ENCODE data around the gene PTP4A2. TPM values are rescaled to one million over a fixed set of nuclear protein-coding genes. Genes with fewer than 3 reads are reported as not detected.

PTP4A2 gene
- total RNA-seq, 2 experiments from 2014 or later: 409 to 419 TPM

GRCh38 chr1:31870086-31870736 lies 68.0 kb downstream of the PTP4A2 start:
- POLR2A ChIA-PET: interaction anchor here (0.9 kb wide), 1 partner anchor 42 kb away, joined by 3 read pairs; no protein-coding TSS in a partner anchor
- CTCF ChIA-PET: interaction anchor here (0.6 to 1.7 kb wide), 6 partner anchors 11 to 94 kb away, joined by 3 to 7 read pairs (median 4); no protein-coding TSS in a partner anchor

GRCh38 chr1:31869449-31869848 lies 68.7 kb downstream of the PTP4A2 start:
- Mint-ChIP-seq H3K9me3 (ENCODE audit: insufficient read depth) (peaks cover 5% of the 10 kb centered on the region), H3K4me1 (ENCODE audit: low read depth) (peaks cover 35% of the 10 kb centered on the region), H3K4me3 (no peak overlapping the region), H3K36me3 (ENCODE audit: low read depth) (peaks cover 8% of the 10 kb centered on the region), H3K27me3 (ENCODE audit: low read depth) (no peaks in the 10 kb centered on the region), H3K27ac (no peak overlapping the region)
- CTCF ChIA-PET: interaction anchor here (0.6 to 1.7 kb wide), 2 partner anchors 54 to 80 kb away, joined by 4 to 7 read pairs; no protein-coding TSS in a partner anchor
- ATAC-seq (no peak), DNase-seq (no peak)
- POLR2A ChIA-PET: no interaction called here

More at GRCh38 chr1:31870086-31870736, 68.0 kb downstream of the PTP4A2 start:
- Mint-ChIP-seq H3K27ac (no peak overlapping the region), H3K27me3 (ENCODE audit: low read depth) (no peaks in the 10 kb centered on the region), H3K4me1 (ENCODE audit: low read depth) (peaks cover 35% of the 10 kb centered on the region), H3K4me3 (no peak overlapping the region), H3K36me3 (ENCODE audit: low read depth) (peaks cover 8% of the 10 kb centered on the region), H3K9me3 (ENCODE audit: insufficient read depth) (peaks cover 5% of the 10 kb centered on the region)
- DNase-seq (no peak), ATAC-seq (no peak)

GRCh38 chr1:31868862-31869261 lies 69.3 kb downstream of the PTP4A2 start:
- no peak for DNase-seq
- ChIA-PET CTCF (no interaction called here), POLR2A (no interaction called here)
- Mint-ChIP-seq H3K27ac (no peak overlapping the region), H3K27me3 (ENCODE audit: low read depth) (no peaks in the 10 kb centered on the region), H3K9me3 (ENCODE audit: insufficient read depth) (peaks cover 5% of the 10 kb centered on the region), H3K4me1 (ENCODE audit: low read depth) (peaks cover 34% of the 10 kb centered on the region), H3K4me3 (no peak overlapping the region), H3K36me3 (ENCODE audit: low read depth) (peaks cover 8% of the 10 kb centered on the region)
- no peak for ATAC-seq

GRCh38 chr1:31867546-31867945 lies 70.6 kb downstream of the PTP4A2 start:
- Mint-ChIP-seq H3K27ac (no peak overlapping the region), H3K4me3 (no peak overlapping the region), H3K36me3 (ENCODE audit: low read depth) (peaks cover 2% of the 10 kb centered on the region), H3K9me3 (ENCODE audit: insufficient read depth) (no peaks in the 10 kb centered on the region), H3K27me3 (ENCODE audit: low read depth) (no peaks in the 10 kb centered on the region), H3K4me1 (ENCODE audit: low read depth) (peaks cover 22% of the 10 kb centered on the region)
- DNase-seq (no peak), ATAC-seq (no peak)
- ChIA-PET CTCF (no interaction called here), POLR2A (no interaction called here)

DNA sequence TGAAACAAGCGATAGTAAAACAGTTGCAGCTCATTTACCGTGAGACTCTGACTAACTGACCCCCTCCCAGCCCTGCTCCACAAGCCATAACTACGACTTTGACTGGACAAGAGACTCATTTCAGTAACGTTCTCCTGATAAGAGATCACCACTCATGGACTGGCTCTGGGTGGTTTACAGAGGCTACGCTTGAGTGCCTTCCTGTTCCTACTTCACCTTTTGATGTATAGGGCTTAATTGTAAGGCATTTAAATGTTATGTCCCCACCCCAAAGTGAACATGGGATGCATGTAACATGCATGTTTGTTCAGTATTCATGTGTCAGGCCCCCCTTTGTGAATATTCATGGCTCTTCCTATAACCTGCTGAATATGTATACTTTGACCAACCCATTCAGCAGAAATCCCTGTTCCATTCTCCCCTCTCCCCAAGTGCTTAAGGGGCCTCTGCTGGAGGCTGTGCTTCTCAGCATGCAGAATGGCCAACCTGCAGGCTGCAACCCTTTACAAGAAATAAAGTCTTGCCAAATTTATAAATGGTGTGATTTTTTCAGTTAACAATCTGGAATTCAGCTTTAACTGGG lies 71.6 kb downstream of the PTP4A2 start:
- Mint-ChIP-seq H3K27me3 (ENCODE audit: low read depth) (no peaks in the 10 kb centered on the region), H3K4me1 (ENCODE audit: low read depth) (peaks cover 17% of the 10 kb centered on the region), H3K36me3 (ENCODE audit: low read depth) (no peaks in the 10 kb centered on the region), H3K4me3 (no peak overlapping the region), H3K9me3 (ENCODE audit: insufficient read depth) (no peaks in the 10 kb centered on the region), H3K27ac (no peak overlapping the region)
- DNase-seq: no peak
- ChIA-PET POLR2A (no interaction called here), CTCF (interaction anchor here (0.7 kb wide), 1 partner anchor 44 kb away, joined by 4 read pairs; no protein-coding TSS in a partner anchor)
- ATAC-seq: no peak

DNA sequence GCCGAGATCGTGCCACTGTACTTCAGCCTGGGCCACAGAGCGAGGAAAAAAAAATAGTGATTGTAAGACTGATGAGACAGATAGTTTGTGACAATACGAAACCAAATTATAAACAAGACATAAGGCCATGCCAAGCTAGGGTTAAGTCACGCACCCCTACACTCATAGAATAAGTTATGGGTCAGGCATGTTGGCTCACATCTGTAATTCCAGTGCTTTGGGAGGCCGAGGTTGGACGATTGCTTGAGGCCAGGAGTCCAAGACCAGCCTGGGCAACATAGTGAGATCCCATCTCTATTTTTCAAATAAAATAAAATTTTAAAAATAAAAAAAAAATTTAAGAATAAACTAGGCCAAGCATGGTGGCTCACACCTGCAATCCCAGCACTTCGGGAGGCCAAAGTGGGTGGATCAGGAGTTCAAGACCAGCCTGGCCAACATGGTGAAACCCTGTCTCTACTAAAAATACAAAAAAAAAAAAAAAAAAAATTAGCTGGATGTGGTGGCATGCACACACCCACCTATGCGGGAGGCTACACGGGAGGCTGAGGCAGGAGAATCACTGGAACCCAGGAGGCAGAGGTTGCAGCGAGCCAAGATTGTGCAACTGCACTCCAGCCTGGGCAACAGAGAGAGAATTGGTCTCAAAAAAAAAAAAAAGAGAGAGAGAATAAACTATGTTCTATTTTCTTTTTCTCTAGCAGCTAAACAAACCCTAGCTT lies 72.3 kb downstream of the PTP4A2 start:
- no peaks in the 10 kb centered on the region for H3K27me3 Mint-ChIP-seq (ENCODE audit: low read depth)
- H3K4me3 Mint-ChIP-seq: no peak overlapping the region
- CTCF ChIA-PET: interaction anchor here (0.7 kb wide), 1 partner anchor 43 kb away, joined by 4 read pairs; no protein-coding TSS in a partner anchor
- POLR2A ChIA-PET: no interaction called here
- H3K36me3 Mint-ChIP-seq (ENCODE audit: low read depth): no peaks in the 10 kb centered on the region
- H3K4me1 Mint-ChIP-seq (ENCODE audit: low read depth): peaks cover 16% of the 10 kb centered on the region
- no peaks in the 10 kb centered on the region for H3K9me3 Mint-ChIP-seq (ENCODE audit: insufficient read depth)
- no peak overlapping the region for H3K27ac Mint-ChIP-seq
- ATAC-seq: no peak
- DNase-seq: no peak

GRCh38 chr1:31862071-31862470 lies 76.1 kb downstream of the PTP4A2 start:
- DNase-seq (no peak), ATAC-seq (no peak)
- no peaks in the 10 kb centered on the region for H3K27me3 Mint-ChIP-seq (ENCODE audit: low read depth)
- H3K4me3 Mint-ChIP-seq: no peak overlapping the region
- H3K9me3 Mint-ChIP-seq (ENCODE audit: insufficient read depth): no peaks in the 10 kb centered on the region
- no peak overlapping the region for H3K27ac Mint-ChIP-seq
- no peaks in the 10 kb centered on the region for H3K36me3 Mint-ChIP-seq (ENCODE audit: low read depth)
- ChIA-PET POLR2A (no interaction called here), CTCF (no interaction called here)
- peaks cover 7% of the 10 kb centered on the region for H3K4me1 Mint-ChIP-seq (ENCODE audit: low read depth)

- ChIA-PET CTCF (interaction anchor here (0.8 kb wide), 1 partner anchor 97 kb away, joined by 3 read pairs; no protein-coding TSS in a partner anchor), POLR2A (no interaction called here)
- Mint-ChIP-seq H3K4me3 (no peak overlapping the region), H3K27me3 (ENCODE audit: low read depth) (no peaks in the 10 kb centered on the region), H3K36me3 (ENCODE audit: low read depth) (no peaks in the 10 kb centered on the region), H3K27ac (no peak overlapping the region), H3K9me3 (ENCODE audit: insufficient read depth) (no peaks in the 10 kb centered on the region), H3K4me1 (ENCODE audit: low read depth) (peaks cover 1% of the 10 kb centered on the region)
- ATAC-seq (no peak), DNase-seq (no peak)
These were observed 76.8 kb downstream of the PTP4A2 start for GRCh38 chr1:31861346-31861745.

DNA sequence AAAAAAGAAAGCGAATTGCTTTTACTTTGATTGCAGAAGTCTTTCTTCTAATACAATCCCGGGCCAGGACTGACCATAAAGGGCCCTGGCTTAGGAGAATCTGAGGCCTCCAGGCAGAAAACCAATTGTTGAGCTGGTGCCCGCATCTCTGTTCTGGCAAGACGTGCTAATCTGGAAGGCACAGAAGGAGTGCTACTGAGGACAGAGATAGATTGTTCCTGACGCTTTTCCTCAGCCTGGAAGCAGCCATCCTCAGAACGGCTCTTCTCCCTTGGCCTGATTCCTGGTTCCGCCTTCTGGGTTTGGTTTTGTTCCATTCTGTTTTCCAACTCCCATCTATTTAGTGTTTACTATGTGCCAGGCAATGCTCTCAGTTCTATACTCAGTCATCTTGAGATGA lies 77.6 kb downstream of the PTP4A2 start:
- ATAC-seq (no peak), DNase-seq (no peak)
- H3K9me3 Mint-ChIP-seq (ENCODE audit: insufficient read depth): no peaks in the 10 kb centered on the region
- H3K36me3 Mint-ChIP-seq (ENCODE audit: low read depth): no peaks in the 10 kb centered on the region
- POLR2A ChIA-PET: interaction anchor here (0.5 kb wide), 1 partner anchor 98 kb away, joined by 4 read pairs; no protein-coding TSS in a partner anchor
- CTCF ChIA-PET: interaction anchor here (0.8 to 1.5 kb wide), 2 partner anchors 97 to 103 kb away, joined by 3 to 4 read pairs; no protein-coding TSS in a partner anchor
- H3K27me3 Mint-ChIP-seq (ENCODE audit: low read depth): no peaks in the 10 kb centered on the region
- H3K4me1 Mint-ChIP-seq (ENCODE audit: low read depth): no peaks in the 10 kb centered on the region
- H3K27ac Mint-ChIP-seq: no peak overlapping the region
- no peak overlapping the region for H3K4me3 Mint-ChIP-seq

GRCh38 chr1:31859719-31860118 lies 78.4 kb downstream of the PTP4A2 start:
- H3K27me3 Mint-ChIP-seq (ENCODE audit: low read depth): no peaks in the 10 kb centered on the region
- POLR2A ChIA-PET: no interaction called here
- CTCF ChIA-PET: interaction anchor here (0.6 to 1.7 kb wide), 3 partner anchors 11 to 485 kb away, joined by 3 to 5 read pairs (median 4); no protein-coding TSS in a partner anchor
- peaks cover 2% of the 10 kb centered on the region for H3K4me1 Mint-ChIP-seq (ENCODE audit: low read depth)
- no peak overlapping the region for H3K4me3 Mint-ChIP-seq
- H3K36me3 Mint-ChIP-seq (ENCODE audit: low read depth): no peaks in the 10 kb centered on the region
- no peak for ATAC-seq
- H3K9me3 Mint-ChIP-seq (ENCODE audit: insufficient read depth): no peaks in the 10 kb centered on the region
- no peak for DNase-seq
- H3K27ac Mint-ChIP-seq: no peak overlapping the region

DNA sequence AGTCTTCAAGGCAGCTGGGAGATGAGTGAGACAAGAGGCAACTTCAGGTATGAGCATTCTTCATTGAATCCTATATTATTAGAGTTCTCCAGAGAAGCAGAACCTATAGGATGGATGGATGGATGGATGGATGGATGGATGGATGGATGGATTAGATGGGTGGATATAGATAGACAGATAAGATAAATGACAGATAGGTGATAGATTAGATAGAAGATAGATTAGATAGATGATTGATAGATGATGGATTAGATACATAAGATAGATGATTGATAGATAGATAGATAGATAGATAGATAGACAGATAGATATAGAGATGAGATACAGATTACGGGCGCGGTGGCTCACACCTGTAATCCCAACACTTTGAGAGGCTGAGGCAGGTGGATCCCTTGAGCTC lies 79.1 kb downstream of the PTP4A2 start:
- H3K4me1 Mint-ChIP-seq (ENCODE audit: low read depth): peaks cover 2% of the 10 kb centered on the region
- no peak overlapping the region for H3K4me3 Mint-ChIP-seq
- DNase-seq (no peak), ATAC-seq (no peak)
- no peaks in the 10 kb centered on the region for H3K9me3 Mint-ChIP-seq (ENCODE audit: insufficient read depth)
- no peak overlapping the region for H3K27ac Mint-ChIP-seq
- POLR2A ChIA-PET: no interaction called here
- H3K27me3 Mint-ChIP-seq (ENCODE audit: low read depth): no peaks in the 10 kb centered on the region
- H3K36me3 Mint-ChIP-seq (ENCODE audit: low read depth): no peaks in the 10 kb centered on the region
- CTCF ChIA-PET: interaction anchor here (0.7 to 1.7 kb wide), 2 partner anchors 11 to 45 kb away, joined by 3 to 5 read pairs; no protein-coding TSS in a partner anchor

- Mint-ChIP-seq H3K9me3 (ENCODE audit: insufficient read depth) (no peaks in the 10 kb centered on the region), H3K36me3 (ENCODE audit: low read depth) (no peaks in the 10 kb centered on the region), H3K4me1 (ENCODE audit: low read depth) (peaks cover 2% of the 10 kb centered on the region), H3K27me3 (ENCODE audit: low read depth) (no peaks in the 10 kb centered on the region), H3K4me3 (no peak overlapping the region), H3K27ac (no peak overlapping the region)
- ChIA-PET CTCF (interaction anchor here (2.0 kb wide), 1 partner anchor 106 kb away, joined by 7 read pairs; no protein-coding TSS in a partner anchor), POLR2A (no interaction called here)
- no peak for ATAC-seq
- DNase-seq: no peak
These were observed 80.3 kb downstream of the PTP4A2 start for GRCh38 chr1:31857863-31858262.

Measured in activated CD8-positive, alpha-beta T cell treated with anti-CD3 and anti-CD28 coated beads, Interleukin-2, amount 10 ng/mL, durations not matched to agents 7 days and 5 days (primary cell).